IMR-90 (cell line): ENCODE data around the gene LTBP1. TPM values are rescaled to one million over a fixed set of nuclear protein-coding genes. Genes with fewer than 3 reads are reported as not detected.
A peak's percentile ranks its signal among the peaks of the same experiment; 100 is the strongest.

Source experiments
- ATAC-seq: fragments of 200-7000 bp; cut with Tn5 transposase; 2 replicates; pipeline ENCODE4 v1.9.1; 2020; ENCODE audit warnings: low read depth, mild to moderate bottlenecking, moderate library complexity
- BruUV-seq: library from RNA; stranded (reverse); fragments of 400-500 nt; replicated peaks from 2 replicates; lab custom pipeline; 2021; lab: Mats Ljungman, UMichigan
- CTCF ChIA-PET: fragments of 300-600 bp; formaldehyde crosslinking; extraction: SDS; loops from one replicate; lab custom pipeline; 2021; ENCODE audit warnings: antibody characterized with exemption; lab: Yijun Ruan, JAX
- POLR2A ChIA-PET: fragments of 300-600 bp; sonication (Branson Sonifier 250); formaldehyde crosslinking; loops from one replicate; lab custom pipeline; 2022; ENCODE audit warnings: antibody characterized with exemption; ENCODE audit not compliant: unreplicated experiment; lab: Charles Lee
- DNase-seq: peaks from one replicate; pipeline ENCODE4 v3.0.0; 2013
- H2AFZ ChIP-seq: replicated peaks from 2 replicates; pipeline ENCODE3; 2013; ENCODE audit warnings: low read length, mild to moderate bottlenecking; ENCODE audit not compliant: poor library complexity
- H2AK5ac ChIP-seq: 2 replicates; pipeline ENCODE4 v1.6.1; 2013; ENCODE audit warnings: low read depth, low read length, inconsistent platforms
- H2AK9ac ChIP-seq: replicated peaks from 2 replicates; pipeline ENCODE3; 2013; ENCODE audit warnings: mild to moderate bottlenecking, low read depth, low read length, moderate library complexity; ENCODE audit not compliant: poor library complexity
- H2BK120ac ChIP-seq: 2 replicates; pipeline ENCODE4 v1.6.1; 2013; ENCODE audit warnings: low read depth, low read length, inconsistent platforms
- H2BK15ac ChIP-seq: 3 replicates; pipeline ENCODE4 v1.6.1; 2013; ENCODE audit warnings: low read depth, low read length, inconsistent platforms
- H2BK20ac ChIP-seq: 2 replicates; pipeline ENCODE4 v1.6.1; 2013; ENCODE audit warnings: low read depth, mild to moderate bottlenecking, inconsistent platforms, low read length, moderate library complexity
- H2BK5ac ChIP-seq: 2 replicates; pipeline ENCODE4 v1.6.1; 2013; ENCODE audit warnings: mild to moderate bottlenecking, low read depth, low read length, inconsistent platforms; ENCODE audit not compliant: poor library complexity, severe bottlenecking
- H3K14ac ChIP-seq: replicated peaks from 2 replicates; pipeline ENCODE4 v1.6.1; 2013; ENCODE audit warnings: low read depth, low read length, inconsistent platforms
- H3K18ac ChIP-seq: 2 replicates; pipeline ENCODE4 v1.6.1; 2013; ENCODE audit warnings: low read depth, low read length, control low read depth
- H3K23ac ChIP-seq: 2 replicates; pipeline ENCODE4 v1.6.1; 2013; ENCODE audit warnings: low read depth, low read length, inconsistent platforms
- H3K27ac ChIP-seq: 2 replicates; pipeline ENCODE4 v1.5.1; 2013; ENCODE audit warnings: mild to moderate bottlenecking, control low read depth, low read length; ENCODE audit not compliant: insufficient read depth
- H3K27me3 ChIP-seq: 2 replicates; pipeline ENCODE4 v1.6.1; 2013; ENCODE audit warnings: low read length; ENCODE audit not compliant: control insufficient read depth, insufficient read depth
- H3K36me3 ChIP-seq: 2 replicates; pipeline ENCODE4 v1.6.1; 2013; ENCODE audit warnings: low read length, mixed read lengths; ENCODE audit not compliant: control insufficient read depth, insufficient read depth
- H3K4ac ChIP-seq: 2 replicates; pipeline ENCODE4 v1.6.1; 2013; ENCODE audit warnings: low read depth, low read length, inconsistent platforms
- H3K4me1 ChIP-seq: 2 replicates; pipeline ENCODE4 v1.6.1; 2013; ENCODE audit warnings: low read length, mixed read lengths; ENCODE audit not compliant: control insufficient read depth, insufficient read depth
- H3K4me2 ChIP-seq: 2 replicates; pipeline ENCODE4 v1.6.1; 2013; ENCODE audit warnings: low read depth, mild to moderate bottlenecking, control low read depth, low read length, moderate library complexity
- H3K4me3 ChIP-seq: 2 replicates; pipeline ENCODE4 v1.5.1; 2013; ENCODE audit warnings: low read depth, mild to moderate bottlenecking, control low read depth, low read length, moderate library complexity; ENCODE audit not compliant: insufficient read depth
- H3K56ac ChIP-seq: 2 replicates; pipeline ENCODE4 v1.6.1; 2013; ENCODE audit warnings: low read length, inconsistent platforms; ENCODE audit not compliant: insufficient read depth; ENCODE audit errors: extremely low read depth
- H3K79me1 ChIP-seq, 2 experiments: 2 replicates each; pipeline ENCODE4 v1.6.1; 2013; ENCODE audit warnings: low read length in 2 of 2, inconsistent platforms in 1 of 2, low read depth in 1 of 2
- H3K9ac ChIP-seq: 2 replicates; pipeline ENCODE4 v1.6.1; 2013; ENCODE audit warnings: low read depth, low read length, control low read depth
- H3K9me1 ChIP-seq: 2 replicates; pipeline ENCODE4 v1.6.1; 2013; ENCODE audit warnings: low read length, inconsistent platforms; ENCODE audit not compliant: insufficient read depth
- H3K9me3 ChIP-seq: 2 replicates; pipeline ENCODE4 v1.6.1; 2013; ENCODE audit warnings: low read length; ENCODE audit not compliant: control insufficient read depth, insufficient read depth
- H4K20me1 ChIP-seq: 2 replicates; pipeline ENCODE4 v1.6.1; 2013; ENCODE audit warnings: low read length, inconsistent platforms; ENCODE audit not compliant: insufficient read depth
- H4K5ac ChIP-seq: 2 replicates; pipeline ENCODE4 v1.6.1; 2013; ENCODE audit warnings: mild to moderate bottlenecking, low read depth, low read length, control low read depth
- H4K8ac ChIP-seq, 2 experiments: 2 replicates each; pipeline ENCODE4 v1.6.1; 2013; ENCODE audit warnings: low read depth in 2 of 2, low read length in 2 of 2, control low read depth in 1 of 2, inconsistent platforms in 1 of 2
- H4K91ac ChIP-seq: 2 replicates; pipeline ENCODE4 v1.6.1; 2013; ENCODE audit warnings: low read depth, low read length, inconsistent platforms; ENCODE audit not compliant: insufficient read depth
- BHLHE40 ChIP-seq: fragments of 150-350 bp; IDR thresholded peaks from 2 replicates; pipeline ENCODE4 v1.6.1; 2016; ENCODE audit warnings: mild to moderate bottlenecking, low read depth, low read length
- FOS ChIP-seq: fragments of 150-350 bp; IDR thresholded peaks from 2 replicates; pipeline ENCODE4 v1.6.1; 2016; ENCODE audit warnings: low read depth, low read length
- NFE2L2 ChIP-seq: fragments of 150-350 bp; IDR thresholded peaks from 2 replicates; pipeline ENCODE4 v1.6.1; 2016; ENCODE audit warnings: low read depth, mild to moderate bottlenecking, low read length
- SMC3 ChIP-seq: fragments of 150-350 bp; IDR thresholded peaks from 2 replicates; pipeline ENCODE4 v1.6.1; 2016; ENCODE audit warnings: low read depth, mild to moderate bottlenecking, antibody characterized with exemption, low read length, moderate library complexity
- WGBS, 2 experiments: methylation state at CpG; one replicate each; pipeline versions ENCODE4 v1.1.5 to v1.1.7; 2013; ENCODE audit warnings: missing lambda C conversion rate in 2 of 2; ENCODE audit not compliant: insufficient read length in 1 of 2; ENCODE audit errors: extremely low coverage in 2 of 2; 5-methylcytosine and 5-hydroxymethylcytosine counted together
- dilution Hi-C: fragments of 300-500 bp; cut with HindIII; formaldehyde crosslinking; loops from one replicate; pipeline ENCODE4 v1.14.3; 2018; ENCODE audit warnings: low sequenced_read_pairs; ENCODE audit not compliant: unreplicated experiment
- in situ Hi-C: fragments of 300-500 bp; cut with MboI; formaldehyde crosslinking; loops from 3 replicates; pipeline ENCODE4 v1.14.3; 2019; ENCODE audit warnings: low sequenced_read_pairs, inconsistent platforms, mixed read lengths
- intact Hi-C: fragments of 100-400 bp; cut with micrococcal nuclease; formaldehyde crosslinking; loops from 2 replicates; pipeline ENCODE4 v1.10.0; 2022
- polyA plus RNA-seq, 3 experiments: library from polyadenylated mRNA; depleted of rRNA; stranded (reverse); fragments of >200 nt; gene quantifications; 2 replicates each; pipeline ENCODE4 v1.2.3, GENCODE V29; 2012; ENCODE audit warnings: low replicate concordance in 1 of 3
- total RNA-seq: library from RNA; depleted of rRNA; stranded (reverse); fragments of >200 nt; gene quantifications from 2 replicates; pipeline ENCODE4 v1.2.3, GENCODE V29; 2012
- TF ChIP-seq, protein P1 (sequence below): fragments of 150-350 bp; IDR thresholded peaks from 2 replicates; pipeline ENCODE4 v1.6.1; 2016; ENCODE audit warnings: low read depth, mild to moderate bottlenecking, low read length, moderate library complexity, borderline replicate concordance

LTBP1 gene
- total and polyA plus RNA-seq, 2 of the 4 experiments (the other 2 are of a cell fraction) = 235 to 326 TPM

- peak overlapping the region; percentile 96 for H3K27ac ChIP-seq
- H3K9me1 ChIP-seq = peaks cover 19% of the 10 kb centered on the region
- BruUV-seq = no TSS peak
- peak overlapping the region; percentile 96 for H2BK120ac ChIP-seq
- intact Hi-C loops (loop anchor here (5.0 kb wide), 2 partner anchors 76 to 109 kb away; partner anchors contain the start of gene LTBP1), in situ Hi-C loops (no loop called here), dilution Hi-C loops (no loop called here)
- no peak overlapping the region for H2AK5ac ChIP-seq
- peak overlapping the region; percentile 95; the same call in 1 of the 2 replicates for H2BK20ac ChIP-seq
- peak overlapping the region; percentile 91 for H2BK5ac ChIP-seq
- peak overlapping the region; percentile 39; the same call in 2 of the 3 replicates for H2BK15ac ChIP-seq
- peak overlapping the region; percentile 42 for H3K56ac ChIP-seq
- H4K5ac ChIP-seq = no peak overlapping the region; the same call in 1 of the 2 replicates
- no peaks in the 10 kb centered on the region for H4K20me1 ChIP-seq
- TF ChIP-seq BHLHE40 = peak; percentile 22; the same call in 1 of the 2 replicates
- peak; percentile 83 for TF ChIP-seq FOS
- TF ChIP-seq NFE2L2 = no peak
- TF ChIP-seq SMC3 = 0 out of 2 replicates have a peak, but pooled peaks have one; percentile 3
- TF ChIP-seq, protein P1, sequence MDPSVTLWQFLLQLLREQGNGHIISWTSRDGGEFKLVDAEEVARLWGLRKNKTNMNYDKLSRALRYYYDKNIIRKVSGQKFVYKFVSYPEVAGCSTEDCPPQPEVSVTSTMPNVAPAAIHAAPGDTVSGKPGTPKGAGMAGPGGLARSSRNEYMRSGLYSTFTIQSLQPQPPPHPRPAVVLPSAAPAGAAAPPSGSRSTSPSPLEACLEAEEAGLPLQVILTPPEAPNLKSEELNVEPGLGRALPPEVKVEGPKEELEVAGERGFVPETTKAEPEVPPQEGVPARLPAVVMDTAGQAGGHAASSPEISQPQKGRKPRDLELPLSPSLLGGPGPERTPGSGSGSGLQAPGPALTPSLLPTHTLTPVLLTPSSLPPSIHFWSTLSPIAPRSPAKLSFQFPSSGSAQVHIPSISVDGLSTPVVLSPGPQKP = no peak
- no peak overlapping the region for H2AK9ac ChIP-seq
- no CpG with 5 or more reads among the region's 6 CpGs for WGBS, 2 experiments
- peak overlapping the region; percentile 60 for H4K91ac ChIP-seq
- H2AFZ ChIP-seq = no peak overlapping the region
- H3K27me3 ChIP-seq = no peaks in the 10 kb centered on the region
- no peak overlapping the region for H3K4me3 ChIP-seq
- peaks cover 3% of the 10 kb centered on the region; the same call in 1 of the 2 replicates for H3K36me3 ChIP-seq
- 0 out of 2 replicates have a peak, but pooled peaks cover 3% of the 10 kb centered on the region for H3K9me3 ChIP-seq
- peak overlapping the region; percentile 67; the same call in 1 of the 2 replicates for H3K14ac ChIP-seq
- peak; percentile 95 for DNase-seq
- peak overlapping the region; percentile 60; the same call in 1 of the 2 replicates for H3K23ac ChIP-seq
- peak; percentile 88 for ATAC-seq
- CTCF ChIA-PET = interaction anchor here (2.0 kb wide), 1 partner anchor 10 kb away, joined by 9 read pairs; no protein-coding TSS in a partner anchor
- peaks cover 15% of the 10 kb centered on the region for H3K4me1 ChIP-seq
- peak overlapping the region; percentile 75 to 87; a peak in 3 of 4 replicates for H4K8ac ChIP-seq
- H3K4me2 ChIP-seq = peak overlapping the region; percentile 67; the same call in 1 of the 2 replicates
- H3K18ac ChIP-seq = peak overlapping the region; percentile 50; the same call in 1 of the 2 replicates
- peak overlapping the region; percentile 9; the same call in 1 of the 2 replicates for H3K9ac ChIP-seq
- peaks cover 16 to 50% of the 10 kb centered on the region in 2 experiments for H3K79me1 ChIP-seq
- peak overlapping the region; percentile 59; the same call in 1 of the 2 replicates for H3K4ac ChIP-seq
- POLR2A ChIA-PET = no interaction called here
Observed at GRCh38 chr2:33022989-33023727, 76.4 kb downstream of the LTBP1 start.
